ENCODE results near the gene MXRA7.
"Not testable (repeated sequence)": the region's sequence is repeated elsewhere in the genome, so short reads cannot be mapped to it uniquely, and the experiment has no call there.

MXRA7 gene, protein sequence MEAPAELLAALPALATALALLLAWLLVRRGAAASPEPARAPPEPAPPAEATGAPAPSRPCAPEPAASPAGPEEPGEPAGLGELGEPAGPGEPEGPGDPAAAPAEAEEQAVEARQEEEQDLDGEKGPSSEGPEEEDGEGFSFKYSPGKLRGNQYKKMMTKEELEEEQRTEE

DNA sequence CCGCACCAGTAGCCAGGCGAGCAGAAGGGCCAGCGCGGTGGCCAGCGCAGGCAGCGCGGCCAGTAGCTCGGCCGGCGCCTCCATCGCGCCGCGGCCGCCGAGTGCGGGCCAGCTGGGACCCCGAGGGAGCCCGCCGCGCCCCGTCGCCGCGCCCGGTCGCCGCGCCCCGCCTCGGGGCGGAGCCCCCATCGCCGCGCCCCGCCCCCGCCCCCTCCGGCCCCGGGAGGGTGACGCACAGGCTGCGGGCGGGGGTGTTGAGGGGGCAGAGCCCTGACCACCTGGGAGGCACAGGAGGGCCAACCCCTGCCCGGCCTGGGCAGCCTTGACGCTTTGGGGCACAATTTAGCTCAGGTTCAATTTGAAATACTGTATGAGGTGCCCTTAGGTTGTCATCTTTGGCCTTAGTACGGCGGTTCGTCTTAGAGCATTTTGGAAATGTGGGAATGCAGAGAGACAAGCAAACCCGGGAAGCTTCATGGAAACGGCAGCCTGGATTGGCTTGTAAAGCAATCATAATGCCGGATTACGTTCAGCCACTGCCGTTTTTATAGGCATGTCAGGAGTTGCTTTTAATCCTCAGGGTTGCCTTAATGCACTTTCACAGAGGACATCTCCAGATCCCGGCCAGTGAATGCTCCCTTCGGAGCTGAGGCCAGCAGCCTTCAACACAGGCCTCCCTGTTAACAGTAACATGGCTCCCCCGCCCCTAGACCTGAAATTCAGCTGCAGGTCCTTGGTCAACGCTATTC lies at the start of gene MXRA7:
MXRA7 (minus strand) TSS at position 103 of the 749 bp plus-strand sequence; CDS start at position 84, 19 bp downstream.
- peak; percentile 83 for DNase-seq

DNA sequence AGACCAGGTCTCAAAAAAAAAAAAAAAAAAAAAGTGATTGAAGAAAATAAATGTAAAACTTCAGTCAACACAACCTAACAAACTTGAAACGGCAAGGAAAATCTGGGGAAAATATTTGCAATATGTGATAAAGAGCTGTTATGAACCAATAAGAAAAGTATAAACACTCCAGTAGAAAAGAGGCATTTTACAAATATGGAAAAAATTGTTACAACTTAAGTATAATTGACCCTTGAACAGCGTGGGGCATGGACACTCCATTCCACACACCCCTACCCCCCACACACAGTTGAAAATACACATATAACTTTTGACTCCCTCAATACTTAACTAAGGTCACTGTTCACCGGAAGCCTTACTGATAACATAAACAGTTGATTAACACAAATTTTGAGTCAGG lies 47.8 kb upstream of the MXRA7 start:
- no peak for DNase-seq

DNA sequence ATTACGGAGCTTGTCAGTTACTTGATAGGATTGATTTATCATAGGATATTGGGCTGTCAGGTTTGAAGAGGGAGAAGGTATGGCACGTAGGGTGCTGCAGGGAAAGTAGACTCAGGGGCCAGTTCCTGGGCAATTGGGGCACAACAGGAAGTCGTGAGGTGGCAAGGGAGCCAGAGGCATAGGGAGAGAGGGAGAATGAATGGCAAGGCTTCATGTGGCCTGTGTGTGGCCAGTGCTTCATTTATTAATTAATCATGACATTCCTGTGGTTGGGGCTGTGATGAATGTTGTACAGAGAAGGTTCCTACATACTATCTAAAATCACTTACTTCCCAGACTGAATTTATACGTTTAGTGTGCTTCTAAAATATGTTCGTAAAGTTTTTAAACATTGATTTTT lies 46.5 kb upstream of the MXRA7 start:
- DNase-seq: no peak

DNA sequence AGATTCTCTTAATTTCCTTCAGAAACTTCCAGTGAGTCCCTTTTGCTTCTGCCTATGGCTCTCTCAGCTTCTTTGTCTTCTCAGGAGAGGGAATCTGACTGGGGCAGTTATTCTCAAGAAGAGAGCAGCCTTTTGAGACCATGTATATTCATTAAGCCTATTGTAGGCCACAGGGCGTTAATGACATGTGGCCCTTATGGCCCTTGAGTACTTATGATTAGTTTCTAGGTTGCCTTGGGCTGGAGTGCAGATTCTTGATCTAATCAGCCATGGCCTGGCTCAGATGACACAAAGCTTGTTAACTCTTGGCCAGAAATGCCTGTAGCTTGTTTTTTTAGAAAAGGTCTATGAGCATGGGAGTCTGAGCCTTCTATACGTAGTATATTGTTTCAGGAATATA lies 44.5 kb upstream of the MXRA7 start:
- DNase-seq: no peak

DNA sequence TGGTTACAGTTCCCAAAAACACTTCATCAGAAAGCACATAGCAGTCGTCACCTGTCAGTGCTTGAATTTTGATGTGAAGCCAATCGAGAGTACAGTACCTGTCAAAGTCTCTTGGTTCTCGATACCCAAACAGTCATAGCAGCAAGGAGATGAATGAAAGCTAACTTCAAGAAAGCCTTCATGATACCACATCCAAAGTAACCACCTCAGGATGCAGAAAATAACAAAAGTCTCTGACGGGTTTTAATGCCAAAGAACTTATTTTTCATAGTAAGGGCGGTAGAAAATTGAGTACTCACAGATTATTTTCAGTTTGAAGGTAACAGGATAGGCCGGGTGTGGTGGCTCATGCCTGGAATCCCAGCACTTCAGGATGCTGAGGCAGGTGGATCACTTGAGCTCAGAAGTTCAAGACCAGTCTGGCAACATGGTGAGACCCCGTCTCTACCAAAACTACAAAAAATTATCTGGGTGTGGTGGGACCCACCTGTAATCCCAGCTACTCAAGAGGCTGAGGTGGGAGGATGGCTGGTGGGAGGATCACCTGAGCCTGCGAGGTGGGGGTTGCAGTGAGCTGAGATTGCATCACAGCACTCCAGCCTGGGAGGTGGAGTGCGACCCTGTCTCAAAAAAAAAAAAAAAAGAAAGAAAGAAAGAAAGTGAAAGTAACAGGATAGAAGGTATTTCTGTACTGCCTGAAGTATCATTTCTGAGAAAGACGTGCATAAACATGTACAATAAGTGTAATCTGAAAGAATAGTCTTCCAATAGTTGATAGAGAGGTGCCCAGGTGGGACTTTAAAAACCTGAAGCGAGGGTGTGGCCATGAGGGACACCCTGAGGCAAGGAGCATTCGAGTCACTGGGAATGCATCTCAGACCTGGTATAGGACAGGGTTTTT lies 42.5 kb upstream of the MXRA7 start:
- DNase-seq: no peak

DNA sequence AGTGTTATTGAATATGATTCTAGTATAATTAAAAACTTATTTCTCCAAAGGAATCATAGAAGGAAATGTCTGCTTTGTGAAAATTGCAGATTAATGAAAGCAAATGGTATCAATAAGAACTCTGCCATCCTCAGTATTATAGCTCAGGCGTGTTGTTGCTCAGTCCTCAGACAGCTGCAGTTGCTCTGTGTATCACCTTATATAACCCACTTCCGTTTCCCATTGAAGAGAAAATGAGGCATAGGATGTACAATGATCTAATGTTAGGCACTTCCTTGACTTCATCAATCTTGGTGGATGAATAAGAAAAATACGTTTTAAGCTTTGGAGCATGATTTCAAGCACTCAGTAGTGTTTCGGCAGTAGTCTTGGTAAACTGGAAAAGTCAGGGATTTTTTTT lies 41.2 kb upstream of the MXRA7 start:
- DNase-seq: no peak

DNA sequence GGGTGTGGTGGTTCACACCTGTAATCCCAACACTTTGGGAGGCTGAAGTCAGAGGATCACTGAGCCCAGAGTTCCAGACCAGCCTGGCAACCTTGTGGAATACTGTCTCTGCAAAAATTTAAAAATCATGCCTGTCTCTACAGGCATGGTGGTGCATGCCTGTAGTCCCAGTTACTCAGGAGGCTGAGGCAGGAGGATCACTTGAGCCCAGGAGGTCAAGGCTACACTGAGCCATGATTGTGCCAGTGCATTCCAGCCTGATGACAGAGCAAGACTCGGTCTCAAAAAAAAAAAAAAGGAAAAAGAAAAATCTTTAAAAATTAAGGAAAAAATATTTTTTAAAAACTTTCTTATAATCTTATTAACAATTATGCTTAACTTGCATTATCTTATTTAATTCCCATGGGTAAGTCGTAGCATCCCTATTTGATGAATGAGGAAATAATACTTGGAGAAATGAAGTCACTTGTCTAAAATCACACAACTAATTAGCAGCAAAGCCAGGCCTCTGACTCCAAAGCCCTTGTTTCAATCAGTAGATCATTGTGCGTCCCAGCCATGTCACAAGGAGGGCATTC lies 40.7 kb upstream of the MXRA7 start:
- DNase-seq: no peak

DNA sequence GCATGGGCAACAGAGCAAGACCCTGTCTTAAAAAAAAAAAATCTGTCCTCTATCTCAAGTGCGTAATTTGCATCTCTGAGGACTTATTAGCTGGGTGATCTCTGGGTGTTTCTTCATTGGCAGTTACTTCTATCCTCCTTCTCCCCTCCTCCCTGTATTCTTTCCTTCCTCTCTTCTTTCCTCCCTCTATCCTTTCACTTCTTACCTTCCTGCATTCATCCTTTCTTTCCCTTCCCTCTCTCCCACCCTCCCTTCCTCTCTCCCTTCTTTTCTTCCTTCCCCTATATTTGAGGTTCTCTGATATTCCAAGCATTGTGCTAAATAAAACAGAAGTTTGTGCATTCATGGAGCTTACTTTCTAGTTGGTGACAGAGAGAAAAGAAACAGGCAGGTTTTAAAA lies 37.9 kb upstream of the MXRA7 start:
- no peak for DNase-seq

DNA sequence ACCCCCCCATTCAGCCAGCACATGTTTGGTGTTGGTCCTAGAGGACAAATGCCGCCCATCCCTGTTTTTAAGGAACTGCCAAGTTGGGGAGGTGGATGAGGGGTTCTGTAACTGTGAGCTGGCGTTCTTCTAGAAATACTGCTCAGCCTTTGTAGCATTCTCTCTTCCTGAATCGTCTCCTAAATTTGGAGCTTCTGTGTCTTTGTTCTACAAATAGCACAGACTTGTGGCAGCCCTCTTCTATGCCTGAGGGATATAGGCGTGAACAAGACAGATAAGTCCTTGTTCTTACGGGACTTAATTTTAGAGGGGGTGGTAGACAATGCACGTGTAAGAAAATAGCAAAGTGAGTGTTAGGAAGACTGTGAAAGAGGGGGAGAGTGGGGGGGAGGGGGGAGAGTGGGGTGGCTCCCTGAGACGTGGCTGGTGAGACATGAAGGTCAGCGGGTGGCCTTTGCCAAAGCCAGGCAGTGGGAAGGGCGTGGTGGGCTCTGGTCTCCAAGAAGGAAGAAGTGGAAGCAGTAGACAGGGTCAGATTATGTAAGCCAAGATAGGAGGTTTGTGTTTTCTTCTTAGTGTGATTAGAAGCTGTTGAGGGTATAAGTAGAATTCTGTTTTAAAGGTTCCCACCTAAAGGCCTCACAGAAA lies 37.1 kb upstream of the MXRA7 start:
- DNase-seq: no peak

DNA sequence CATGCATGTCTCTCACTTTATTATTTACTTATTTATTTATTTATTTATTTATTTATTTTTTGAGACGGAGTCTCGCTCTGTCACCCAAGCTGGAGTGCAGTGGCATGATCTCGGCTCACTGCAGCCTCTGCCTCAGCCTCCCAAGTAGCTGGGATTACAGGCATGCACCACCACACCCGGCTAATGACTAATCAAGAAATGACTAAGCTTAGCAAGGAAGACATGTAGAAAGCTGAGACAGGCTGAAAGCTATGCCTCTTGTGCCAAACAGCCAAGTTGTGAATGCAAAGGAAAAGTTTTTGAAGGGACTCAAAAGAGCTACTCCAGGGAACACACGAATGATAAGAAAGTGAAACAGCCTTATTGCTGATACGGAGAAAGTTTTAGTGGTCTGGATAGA lies 35.0 kb upstream of the MXRA7 start:
- DNase-seq: not testable (repeated sequence)

DNA sequence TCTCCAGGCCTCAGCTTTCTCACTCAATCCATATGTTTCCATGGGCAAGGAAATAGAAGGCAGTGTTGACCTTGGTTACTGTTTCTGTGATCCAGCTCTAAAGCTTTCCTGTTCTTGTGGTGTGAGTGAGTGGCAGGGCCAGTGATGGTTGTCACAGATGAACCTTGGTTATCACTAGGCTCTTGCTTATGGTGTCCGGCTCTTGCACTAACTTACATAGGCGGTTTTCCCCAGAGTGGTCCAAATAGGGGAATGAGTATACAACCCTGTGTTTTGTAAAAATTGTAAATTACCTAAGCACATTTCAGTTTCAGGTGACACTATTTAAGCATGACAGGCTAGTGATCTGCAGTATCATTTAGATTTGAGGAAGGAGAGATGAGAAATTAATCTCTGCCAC lies 34.0 kb upstream of the MXRA7 start:
- DNase-seq: no peak

DNA sequence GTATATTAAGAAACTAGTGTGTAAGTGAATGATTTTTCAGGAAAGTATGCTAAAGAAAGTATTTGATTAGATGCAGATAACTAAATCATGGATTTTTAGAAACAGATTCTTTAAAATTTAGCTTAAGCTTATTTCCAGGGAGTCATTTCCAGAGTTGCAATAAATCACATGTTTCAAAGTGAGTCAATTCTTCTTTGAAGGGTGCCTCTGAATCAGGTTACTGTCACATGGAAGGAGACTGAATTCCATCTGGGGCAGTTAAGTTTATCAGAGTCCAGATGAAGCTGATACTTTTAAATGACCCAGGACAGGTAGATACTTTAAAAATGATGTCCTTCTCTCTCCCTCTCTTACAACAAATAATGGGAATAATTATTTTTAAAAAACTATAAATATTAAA lies 32.2 kb upstream of the MXRA7 start:
- DNase-seq: no peak

DNA sequence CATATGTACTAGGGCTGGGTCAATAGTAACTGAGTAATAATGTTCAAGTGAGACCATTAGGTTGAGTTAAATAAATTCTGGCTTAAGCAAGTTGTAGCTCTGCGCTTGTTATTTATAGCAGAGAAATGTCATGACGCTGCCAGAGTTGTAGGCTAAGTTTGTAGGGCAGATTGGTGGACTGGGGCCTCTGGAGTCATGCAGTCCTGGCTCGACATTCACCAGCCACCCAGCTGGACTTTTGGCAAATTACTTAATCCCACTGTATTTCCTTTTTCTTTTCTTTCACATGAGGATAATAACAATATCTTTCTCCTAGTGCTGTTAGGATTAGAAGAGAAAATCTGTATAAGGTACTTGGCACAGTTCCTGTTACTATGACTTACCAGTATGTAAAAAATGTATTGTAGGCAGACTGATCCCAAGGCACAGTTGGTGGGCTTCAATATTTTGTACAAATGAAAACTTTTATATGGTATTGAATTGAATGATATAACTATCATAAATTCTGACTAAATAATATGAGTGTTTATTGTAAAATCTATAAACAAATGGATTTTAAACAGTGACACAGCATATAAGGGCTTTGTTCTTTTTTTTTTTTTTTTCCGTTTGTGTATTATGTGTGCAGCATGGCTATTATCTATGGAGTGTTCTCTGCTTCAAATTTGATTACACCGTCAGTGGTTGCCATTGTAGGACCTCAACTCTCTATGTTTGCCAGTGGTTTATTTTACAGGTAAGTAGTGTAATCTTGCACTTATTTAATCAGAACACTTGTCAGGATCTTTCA lies 29.8 kb upstream of the MXRA7 start:
- DNase-seq: no peak

DNA sequence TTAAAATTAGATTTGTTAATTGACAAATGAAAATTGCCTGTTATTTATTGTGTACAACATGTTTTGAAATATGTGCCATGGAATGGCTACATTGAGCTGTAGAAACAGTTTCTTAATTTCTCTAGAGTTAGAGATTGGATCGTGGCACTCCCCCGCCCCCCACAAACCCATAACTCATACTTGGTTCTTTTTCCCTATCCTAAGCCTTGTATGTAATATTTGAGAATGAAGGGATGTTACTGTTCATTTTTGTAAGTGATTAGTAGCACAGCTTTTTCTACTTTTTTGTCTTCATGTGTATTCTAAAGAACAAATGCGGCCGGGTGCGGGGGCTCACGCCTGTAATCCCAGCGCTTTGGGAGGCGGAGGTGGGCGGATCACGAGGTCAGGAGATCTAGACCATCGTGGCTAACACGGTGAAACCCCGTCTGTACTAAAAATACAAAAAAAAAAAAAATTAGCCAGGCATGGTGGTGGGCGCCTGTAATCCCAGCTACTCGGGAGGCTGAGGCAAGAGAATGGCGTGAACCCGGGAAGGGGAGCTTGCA lies 28.9 kb upstream of the MXRA7 start:
- not testable (repeated sequence) for DNase-seq

DNA sequence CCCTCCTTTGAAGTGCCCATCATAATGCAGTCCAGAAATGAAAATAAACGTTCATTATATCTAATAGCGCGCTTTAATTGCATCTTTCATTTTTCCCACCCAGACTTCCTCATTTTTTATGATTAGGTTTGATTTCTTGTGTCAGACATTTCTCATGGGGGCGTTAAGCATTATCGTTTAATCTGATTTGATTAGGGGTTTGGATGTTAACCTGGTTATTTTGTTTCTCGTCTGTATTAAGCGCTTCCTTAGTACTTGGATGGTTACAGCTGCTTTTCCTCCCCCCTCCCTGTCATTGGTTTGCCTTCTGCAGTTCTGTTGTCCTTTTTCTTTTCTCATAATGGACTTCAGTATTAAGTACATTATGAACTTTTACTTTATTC lies 27.7 kb upstream of the MXRA7 start:
- no peak for DNase-seq

DNA sequence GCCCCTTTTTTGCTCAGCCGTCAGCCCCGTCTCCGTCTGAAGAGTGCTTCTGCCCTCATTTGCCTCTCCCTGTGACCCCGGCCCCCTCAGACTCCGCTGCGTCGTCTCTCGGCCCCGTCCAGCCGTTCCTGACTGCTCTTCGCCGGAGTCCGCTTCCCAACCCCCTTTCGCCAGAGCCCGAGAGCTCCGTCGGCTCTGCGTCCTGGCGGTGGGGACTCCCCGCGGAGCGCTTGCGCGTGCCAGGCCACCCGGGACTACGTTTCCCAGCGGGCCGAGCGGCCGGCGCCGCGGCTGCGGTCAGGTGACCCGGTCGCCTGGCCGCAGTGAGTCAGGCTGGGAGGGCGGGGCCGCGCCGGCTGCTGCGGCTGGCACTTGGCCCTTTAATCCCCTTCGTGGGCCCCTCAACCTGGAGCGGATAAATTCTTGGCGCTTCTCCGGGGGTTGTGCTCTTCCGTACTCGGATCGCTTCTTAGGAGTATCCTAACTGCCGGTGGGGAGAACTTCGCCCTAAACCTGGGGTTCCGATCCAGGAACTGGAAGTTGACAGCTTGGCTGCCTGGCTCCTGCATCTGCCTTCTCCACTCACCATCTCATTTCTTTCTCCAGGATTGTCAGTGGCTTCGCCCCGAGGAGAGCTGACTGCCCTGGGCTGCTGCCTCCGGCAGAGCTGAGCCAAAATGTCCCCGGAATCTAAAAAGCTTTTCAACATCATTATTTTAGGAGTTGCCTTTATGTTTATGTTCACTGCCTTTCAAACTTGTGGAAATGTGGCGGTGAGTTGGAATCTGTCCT lies 27.1 kb upstream of the MXRA7 start, which contains the start of gene MFSD11:
MFSD11 (plus strand) TSS at position 444 of the 792 bp plus-strand sequence; CDS start at position 678, 234 bp downstream.
- peak; percentile 99 for DNase-seq

DNA sequence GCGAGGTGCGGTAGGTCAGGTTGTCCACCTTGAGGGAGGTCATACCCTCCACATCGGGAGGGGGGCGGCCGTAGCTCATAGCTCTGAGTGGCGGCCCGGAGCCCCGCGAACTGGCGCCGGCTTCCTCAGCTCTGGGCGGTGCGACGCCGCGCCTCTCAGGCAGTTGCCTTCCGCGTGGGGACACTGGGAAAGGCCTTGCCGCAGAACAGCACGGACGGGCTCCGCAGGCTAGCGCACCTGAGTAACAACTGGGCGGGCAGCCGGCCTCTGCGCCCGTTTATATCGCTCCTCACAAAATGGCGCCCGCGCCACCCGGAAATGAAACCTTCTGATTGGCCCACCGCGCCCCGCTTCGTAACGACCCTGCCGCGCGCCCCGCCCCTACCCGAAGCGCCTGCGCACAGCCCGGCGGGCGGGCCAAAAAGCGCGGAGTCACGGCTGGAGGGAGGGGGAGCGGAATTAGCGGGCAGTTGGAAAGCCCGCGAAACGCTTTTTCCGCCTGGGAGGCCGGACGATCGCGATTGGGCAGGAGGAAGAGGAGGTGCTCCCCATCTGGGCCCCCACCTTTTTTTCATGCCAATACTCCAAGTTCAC lies 26.4 kb upstream of the MXRA7 start, which contains the start of gene SRSF2:
SRSF2 (minus strand) TSS at position 250 of the 594 bp plus-strand sequence; CDS start at position 79, 171 bp downstream.
- peak; percentile 99 for DNase-seq

DNA sequence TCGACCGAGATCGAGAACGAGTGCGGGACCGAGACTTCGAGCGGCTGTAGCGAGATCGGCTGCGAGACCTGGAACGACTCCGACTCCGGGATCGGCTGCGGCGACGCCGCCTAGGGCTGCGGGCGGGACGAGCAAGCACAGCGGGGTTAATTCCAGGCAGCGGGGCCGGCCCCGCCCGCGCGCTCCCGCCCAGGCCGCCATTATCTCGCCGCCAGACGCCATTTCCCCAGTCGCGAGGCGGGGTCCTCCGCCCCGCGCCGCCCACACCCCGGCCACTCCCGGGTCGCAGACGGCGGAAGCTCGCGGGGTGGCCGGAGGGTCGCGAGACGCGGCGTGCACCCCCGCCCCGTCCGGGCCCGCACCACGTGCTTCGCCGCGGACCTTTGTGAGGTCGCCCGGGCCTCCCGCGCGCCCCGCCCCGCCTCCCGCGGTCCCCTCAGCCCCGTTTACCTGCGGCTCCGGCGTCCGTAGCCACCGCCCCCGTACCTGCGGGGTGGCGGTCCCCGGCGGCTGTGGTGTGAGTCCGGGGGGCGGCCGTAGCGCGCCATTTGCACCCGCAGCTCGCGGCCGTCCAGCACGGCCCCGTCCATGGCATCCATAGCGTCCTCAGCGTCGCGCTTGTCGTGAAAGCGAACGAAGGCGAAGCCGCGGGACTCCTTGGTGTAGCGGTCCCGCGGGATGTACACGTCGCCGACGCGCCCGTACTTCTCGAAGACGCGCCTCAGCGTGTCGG lies 25.8 kb upstream of the MXRA7 start:
- peak; percentile 86 for DNase-seq

DNA sequence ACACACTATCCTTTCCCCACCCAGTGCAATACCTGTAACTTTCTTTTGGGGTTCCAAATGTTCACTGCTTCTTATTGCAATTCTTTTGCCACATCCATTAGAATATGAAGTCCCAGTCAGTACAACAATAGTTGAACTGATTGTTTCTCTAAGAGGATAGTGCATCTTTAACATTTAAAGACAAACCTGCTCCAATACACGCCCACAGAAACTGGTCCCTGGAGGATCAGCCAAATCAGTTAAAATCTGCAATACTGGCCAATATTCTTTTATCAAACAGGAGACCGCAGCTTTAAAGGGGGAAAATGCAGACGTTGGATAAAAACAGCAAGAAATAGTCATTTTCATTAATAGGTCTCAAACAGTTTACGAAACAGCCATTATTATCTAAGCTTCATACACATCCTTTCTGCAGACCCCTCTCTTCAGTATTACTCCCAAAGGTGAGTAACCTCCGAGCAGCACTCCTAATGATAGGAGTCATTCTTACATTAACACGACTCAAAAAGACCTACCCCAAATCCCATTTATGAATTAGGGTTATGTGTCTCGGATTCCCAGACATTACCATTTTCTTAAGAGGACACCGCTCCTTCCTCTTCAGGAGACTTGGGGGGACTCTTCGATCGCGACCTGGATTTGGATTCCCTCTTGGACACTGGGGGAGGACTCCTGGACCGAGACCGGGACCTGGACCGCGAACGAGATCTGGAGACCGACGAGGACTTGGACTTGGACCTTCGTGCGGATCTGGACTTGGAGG lies 25.0 kb upstream of the MXRA7 start:
- no peak for DNase-seq

Measured in retina (tissue), 1 donor.